Regular cardiac myocyte (primary cell): ENCODE measurements around the gene CHIC1. TPM values are rescaled to one million over a fixed set of nuclear protein-coding genes. Genes with fewer than 3 reads are reported as not detected.

Experiments used
- total RNA-seq: library from RNA; depleted of rRNA; stranded (reverse); fragments of >200 nt; gene quantifications from 2 replicates; pipeline ENCODE4 v1.2.3, GENCODE V29; 2014

The CHIC1 gene
- 10.0 and 13.0 TPM in 2 replicates for total RNA-seq

DNA sequence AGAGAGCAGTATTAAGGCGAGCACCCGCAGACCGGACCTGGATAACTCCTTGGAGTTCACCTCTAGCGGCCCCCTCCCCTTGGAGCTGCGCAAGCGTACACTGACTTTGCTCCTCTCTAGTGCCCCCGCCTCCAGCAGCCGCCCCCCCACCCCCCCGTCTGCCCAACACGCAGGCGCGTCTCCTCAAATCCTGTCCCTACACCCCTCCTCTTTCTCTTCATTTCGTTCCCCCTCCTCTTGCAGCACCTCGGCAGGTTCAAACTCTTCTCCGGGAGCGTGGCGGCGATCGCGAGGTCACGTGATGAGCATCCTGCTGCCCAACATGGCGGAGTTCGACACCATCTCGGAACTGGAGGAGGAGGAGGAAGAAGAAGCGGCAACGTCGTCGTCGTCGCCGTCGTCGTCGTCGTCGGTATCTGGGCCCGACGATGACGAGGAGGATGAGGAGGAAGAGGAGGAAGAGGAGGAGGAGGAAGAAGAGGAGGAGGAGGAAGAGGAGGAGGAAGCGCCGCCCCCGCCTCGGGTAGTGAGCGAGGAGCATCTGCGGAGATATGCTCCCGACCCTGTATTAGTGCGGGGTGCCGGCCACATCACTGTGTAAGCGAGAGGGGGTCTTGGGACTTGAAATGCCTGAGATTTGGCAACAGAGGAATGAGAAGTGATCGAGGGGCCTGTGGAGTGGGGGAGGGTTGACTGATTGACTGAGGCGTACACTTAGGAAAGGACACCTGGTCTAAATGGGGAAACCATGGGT, at the start of gene CHIC1:
Gene CHIC1, plus strand, starts transcription at position 214 of the 754 bp plus-strand sequence. Its CDS starts 88 bp downstream, at position 302.

Other genes starting within 250 kb of the CHIC1 start
- not detected in 2 replicates for gene CDX4, start 116.1 kb upstream of the CHIC1 start, total RNA-seq